Endothelial cell (in vitro differentiated cells): ENCODE measurements around the gene LPP. TPM values are rescaled to one million over a fixed set of nuclear protein-coding genes. Genes with fewer than 3 reads are reported as not detected.

Experiments
- DNase-seq: peaks from one replicate; pipeline ENCODE4 v3.0.0; 2021; ENCODE audit warnings: low spot score
- H3K27ac Mint-ChIP-seq: one replicate; pipeline ENCODE4 v1.8.0; 2021; ENCODE audit warnings: mixed read lengths, inconsistent platforms; ENCODE audit not compliant: unreplicated experiment
- H3K27me3 Mint-ChIP-seq: one replicate; pipeline ENCODE4 v1.8.0; 2021; ENCODE audit warnings: mild to moderate bottlenecking, moderate library complexity, mixed read lengths, inconsistent platforms; ENCODE audit not compliant: unreplicated experiment
- H3K36me3 Mint-ChIP-seq: one replicate; pipeline ENCODE4 v1.8.0; 2021; ENCODE audit warnings: mild to moderate bottlenecking, low read depth, mixed read lengths, inconsistent platforms; ENCODE audit not compliant: unreplicated experiment
- H3K4me1 Mint-ChIP-seq: one replicate; pipeline ENCODE4 v1.8.0; 2021; ENCODE audit warnings: mild to moderate bottlenecking, mixed read lengths, inconsistent platforms; ENCODE audit not compliant: unreplicated experiment
- H3K4me3 Mint-ChIP-seq: one replicate; pipeline ENCODE4 v1.8.0; 2021; ENCODE audit warnings: mild to moderate bottlenecking, mixed read lengths, inconsistent platforms; ENCODE audit not compliant: unreplicated experiment
- H3K9me3 Mint-ChIP-seq: one replicate; pipeline ENCODE4 v1.8.0; 2021; ENCODE audit warnings: mixed read lengths, inconsistent platforms; ENCODE audit not compliant: unreplicated experiment
- total RNA-seq: library from RNA; stranded (reverse); fragmentation: NEBNext Ultra II Directional; extraction: Animal tissue kit (Norgen Biotek cat#: 25700); gene quantifications from one replicate; pipeline ENCODE4 v1.2.1, GENCODE V29; 2021; ENCODE audit not compliant: unreplicated experiment
- TF ChIP-seq, protein P1 (sequence below): fragments of 200-600 bp; sonication (generic); IDR thresholded peaks from one replicate; pipeline ENCODE4 v1.5.0; 2021; ENCODE audit warnings: antibody characterized with exemption; ENCODE audit not compliant: unreplicated experiment

LPP gene
- total RNA-seq, 1 donor from 2014 or later: 181 TPM

DNA sequence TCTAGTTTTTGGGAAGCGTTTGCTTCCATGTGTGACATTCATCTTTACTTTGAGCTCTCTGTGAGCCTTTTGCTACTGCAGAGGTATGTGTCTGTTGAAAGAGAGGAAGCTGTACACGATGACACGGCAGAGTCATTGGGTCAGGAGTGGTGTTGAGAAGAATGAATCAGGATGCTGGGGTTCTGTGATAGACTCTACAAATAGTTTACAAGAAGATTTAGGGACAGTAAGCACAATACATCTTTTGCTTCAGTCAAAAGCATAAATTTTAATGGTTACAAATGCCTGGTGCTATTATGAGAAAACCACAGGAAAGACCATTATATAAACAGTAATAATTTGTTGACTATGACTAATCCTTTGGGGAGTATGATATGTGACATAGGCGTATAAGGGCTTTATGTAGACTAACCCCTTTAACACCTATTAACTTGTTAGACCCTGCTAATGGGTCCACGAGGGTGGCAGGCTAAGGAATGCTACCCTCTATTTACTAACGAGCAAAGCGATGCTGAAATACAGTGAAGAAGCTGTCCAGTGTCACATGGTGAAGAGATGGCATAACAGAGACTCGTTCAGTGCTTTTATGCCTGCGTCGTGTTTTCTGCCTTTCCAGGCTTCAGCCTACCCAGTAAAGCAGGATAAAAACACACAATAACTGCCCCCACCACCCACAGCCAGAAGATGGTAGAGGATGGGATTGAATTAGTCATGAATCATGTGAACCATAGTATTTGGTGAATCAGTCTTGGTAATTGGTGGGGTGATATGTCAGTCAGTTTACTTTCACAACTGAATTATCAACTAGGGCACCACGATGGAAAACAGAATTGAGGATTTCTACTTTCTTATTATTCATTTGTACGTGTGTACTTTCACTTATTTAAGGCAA, 118.8 kb downstream of the LPP start:
- Mint-ChIP-seq H3K27ac (peak overlapping the region; percentile 10), H3K9me3 (no peaks in the 10 kb centered on the region), H3K27me3 (peaks cover 1% of the 10 kb centered on the region), H3K4me1 (peaks cover 37% of the 10 kb centered on the region), H3K36me3 (no peaks in the 10 kb centered on the region), H3K4me3 (no peak overlapping the region)
- no peak for DNase-seq
- TF ChIP-seq, protein P1, sequence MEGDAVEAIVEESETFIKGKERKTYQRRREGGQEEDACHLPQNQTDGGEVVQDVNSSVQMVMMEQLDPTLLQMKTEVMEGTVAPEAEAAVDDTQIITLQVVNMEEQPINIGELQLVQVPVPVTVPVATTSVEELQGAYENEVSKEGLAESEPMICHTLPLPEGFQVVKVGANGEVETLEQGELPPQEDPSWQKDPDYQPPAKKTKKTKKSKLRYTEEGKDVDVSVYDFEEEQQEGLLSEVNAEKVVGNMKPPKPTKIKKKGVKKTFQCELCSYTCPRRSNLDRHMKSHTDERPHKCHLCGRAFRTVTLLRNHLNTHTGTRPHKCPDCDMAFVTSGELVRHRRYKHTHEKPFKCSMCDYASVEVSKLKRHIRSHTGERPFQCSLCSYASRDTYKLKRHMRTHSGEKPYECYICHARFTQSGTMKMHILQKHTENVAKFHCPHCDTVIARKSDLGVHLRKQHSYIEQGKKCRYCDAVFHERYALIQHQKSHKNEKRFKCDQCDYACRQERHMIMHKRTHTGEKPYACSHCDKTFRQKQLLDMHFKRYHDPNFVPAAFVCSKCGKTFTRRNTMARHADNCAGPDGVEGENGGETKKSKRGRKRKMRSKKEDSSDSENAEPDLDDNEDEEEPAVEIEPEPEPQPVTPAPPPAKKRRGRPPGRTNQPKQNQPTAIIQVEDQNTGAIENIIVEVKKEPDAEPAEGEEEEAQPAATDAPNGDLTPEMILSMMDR: no peak

DNA sequence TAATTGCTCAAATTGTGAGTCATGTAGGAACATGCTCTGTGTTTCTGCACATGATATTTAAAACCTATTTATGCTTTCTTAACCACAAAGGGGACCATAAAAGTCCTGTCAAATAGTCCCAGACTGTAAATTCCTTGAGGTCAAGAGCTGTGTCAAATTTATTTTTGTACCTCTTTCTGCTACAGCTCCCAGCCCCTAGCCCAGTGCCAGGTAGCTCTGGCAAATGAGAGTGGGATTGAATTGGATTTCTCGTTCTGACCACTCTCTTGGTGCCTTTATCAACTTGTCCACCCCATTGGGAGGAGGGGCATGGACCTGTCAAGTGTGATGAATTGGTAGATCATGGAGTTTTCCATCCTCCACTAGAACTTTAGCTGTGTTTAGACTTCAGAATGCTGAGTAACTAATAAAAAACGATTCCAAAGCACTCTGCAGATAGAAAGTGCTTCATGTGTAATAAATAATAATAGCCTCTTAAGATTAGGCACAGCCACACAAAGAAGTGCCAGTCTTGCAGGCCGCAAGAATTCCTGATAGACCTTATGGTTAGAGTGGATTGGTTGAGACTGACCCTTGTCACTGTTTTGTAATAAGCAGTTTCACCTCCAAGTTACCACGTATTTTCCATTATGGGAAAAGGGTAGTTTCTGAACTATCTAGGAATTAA, 120.4 kb downstream of the LPP start:
- Mint-ChIP-seq H3K9me3 (no peaks in the 10 kb centered on the region), H3K36me3 (no peaks in the 10 kb centered on the region), H3K27ac (no peak overlapping the region), H3K4me3 (no peak overlapping the region), H3K4me1 (peaks cover 27% of the 10 kb centered on the region), H3K27me3 (no peaks in the 10 kb centered on the region)
- TF ChIP-seq, protein P1: no peak
- DNase-seq: no peak

DNA sequence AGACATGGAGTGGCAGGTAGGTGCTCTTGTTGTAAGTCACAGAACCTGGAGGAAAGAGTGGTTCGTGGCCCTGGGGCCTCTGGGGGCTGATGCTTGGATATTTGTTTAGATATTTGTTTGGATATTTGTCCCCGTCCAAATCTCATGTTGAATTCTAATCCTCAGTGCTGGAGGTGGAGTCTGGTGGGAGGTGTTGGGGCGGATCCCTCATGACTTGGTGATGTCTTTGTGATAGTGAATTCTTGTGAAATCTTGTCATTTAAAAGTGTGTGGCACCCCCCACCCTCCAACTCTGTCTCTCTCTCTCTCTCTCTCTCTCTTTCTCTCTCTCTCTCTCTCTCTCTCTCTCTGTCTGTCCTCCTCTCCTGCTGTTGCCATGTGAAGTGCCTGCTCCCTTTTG, 122.4 kb downstream of the LPP start:
- Mint-ChIP-seq H3K4me1 (peaks cover 12% of the 10 kb centered on the region), H3K36me3 (no peaks in the 10 kb centered on the region), H3K27ac (no peak overlapping the region), H3K4me3 (no peak overlapping the region), H3K9me3 (no peaks in the 10 kb centered on the region), H3K27me3 (no peaks in the 10 kb centered on the region)
- DNase-seq: no peak
- TF ChIP-seq, protein P1: no peak

DNA sequence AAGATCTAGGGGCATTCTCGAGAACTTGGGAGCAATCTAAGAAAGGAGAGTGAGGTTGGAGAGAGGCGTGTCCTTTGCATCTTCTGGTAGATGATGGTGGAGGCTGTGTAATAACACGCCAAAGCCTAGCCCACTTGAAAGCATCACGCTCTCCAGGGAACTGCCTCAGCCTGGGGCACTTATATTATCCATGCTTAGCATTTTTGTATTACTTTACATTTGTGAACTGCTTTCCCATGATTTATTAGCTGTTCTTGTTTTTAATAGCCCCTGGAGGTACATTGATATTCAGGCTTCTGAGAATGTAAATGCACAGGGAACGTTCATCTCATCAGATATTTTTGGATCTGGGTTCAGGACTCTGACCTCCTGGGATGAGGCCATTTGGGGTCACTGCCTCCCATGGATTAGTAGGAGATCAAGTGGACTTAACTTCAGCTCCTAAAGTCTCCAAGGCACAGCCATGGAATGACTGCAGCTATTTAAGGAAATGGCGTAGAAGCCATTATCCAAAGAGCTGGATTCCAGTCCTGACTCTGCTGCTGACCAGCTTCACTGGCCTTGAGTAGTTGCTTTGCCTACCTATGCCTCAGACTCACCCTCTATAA, 124.9 kb downstream of the LPP start:
- H3K36me3 Mint-ChIP-seq: no peaks in the 10 kb centered on the region
- TF ChIP-seq, protein P1: no peak
- no peaks in the 10 kb centered on the region for H3K27me3 Mint-ChIP-seq
- no peak for DNase-seq
- H3K4me1 Mint-ChIP-seq: peaks cover 11% of the 10 kb centered on the region
- no peaks in the 10 kb centered on the region for H3K9me3 Mint-ChIP-seq
- no peak overlapping the region for H3K4me3 Mint-ChIP-seq
- H3K27ac Mint-ChIP-seq: no peak overlapping the region
